Endothelial cell of umbilical vein (primary cell): ENCODE results near the gene CCSER1. TPM values are rescaled to one million over a fixed set of nuclear protein-coding genes. Genes with fewer than 3 reads are reported as not detected.

Experiments
- BruUV-seq: library from RNA; stranded (reverse); fragments of 400-500 nt; replicated peaks from 2 replicates; lab custom pipeline; 2021; lab: Mats Ljungman, UMichigan
- CTCF ChIA-PET: fragments of 300-600, 350-600 bp; sonication (Branson Sonifier 250); formaldehyde crosslinking; loops from one replicate; lab custom pipeline; 2021; ENCODE audit warnings: antibody characterized with exemption, inconsistent platforms; lab: Charles Lee
- POLR2A ChIA-PET: fragments of 300-600, 350-600 bp; sonication (Branson Sonifier 250); formaldehyde crosslinking; loops from one replicate; lab custom pipeline; 2021; ENCODE audit warnings: antibody characterized with exemption, inconsistent platforms; lab: Charles Lee
- DNase-seq: peaks from one replicate; pipeline ENCODE4 v3.0.0-alpha.2; 2011; ENCODE audit warnings: low read depth, low spot score
- FAIRE-seq: peaks from 2 replicates; lab custom pipeline; 2011; peaks lifted over from hg19 to GRCh38; lab: Jason Lieb, UNC
- H2AFZ ChIP-seq: 2 replicates; pipeline ENCODE4 v1.6.0; 2012; ENCODE audit warnings: low read depth, low read length, control low read depth, inconsistent platforms
- H3K27ac ChIP-seq: 2 replicates; pipeline ENCODE4 v1.5.1; 2011; ENCODE audit warnings: low read depth, mild to moderate bottlenecking, control low read depth, low read length, moderate library complexity; ENCODE audit not compliant: insufficient read depth
- H3K27me3 ChIP-seq, 2 experiments: 2 replicates each; pipeline versions ENCODE4 v1.6.0 to v1.6.1; 2011; ENCODE audit warnings: low read length in 2 of 2, mixed read lengths in 1 of 2; ENCODE audit not compliant: control insufficient read depth in 2 of 2, insufficient read depth in 2 of 2
- H3K36me3 ChIP-seq, 2 experiments: 2 replicates in 1 of 2; 3 replicates in 1 of 2; pipeline ENCODE4 v1.5.1; 2011; ENCODE audit warnings: low read length in 2 of 2, mild to moderate bottlenecking in 1 of 2, moderate library complexity in 1 of 2; ENCODE audit not compliant: control insufficient read depth in 2 of 2, insufficient read depth in 2 of 2; ENCODE audit errors: extremely low read depth in 1 of 2
- H3K4me1 ChIP-seq: 3 replicates; pipeline ENCODE4 v1.5.1; 2011; ENCODE audit warnings: mild to moderate bottlenecking, low read length; ENCODE audit not compliant: control insufficient read depth, insufficient read depth; ENCODE audit errors: extremely low read depth
- H3K4me2 ChIP-seq: 2 replicates; pipeline ENCODE4 v1.6.1; 2011; ENCODE audit warnings: low read length, control low read depth, mixed read lengths; ENCODE audit not compliant: insufficient read depth
- H3K4me3 ChIP-seq, 3 experiments: fragments of 200-600 bp in 1 of 3; sonication (generic), shearing (Covaris generic) in 1 of 3; replicated peaks in 1 of 3; 2 replicates each; pipeline ENCODE4 v1.5.1; 2011 to 2016; ENCODE audit warnings: control low read depth in 3 of 3, low read length in 3 of 3, mild to moderate bottlenecking in 2 of 3, inconsistent platforms in 1 of 3, low read depth in 1 of 3, moderate library complexity in 1 of 3; ENCODE audit not compliant: insufficient read depth in 1 of 3
- H3K79me2 ChIP-seq: 2 replicates; pipeline ENCODE4 v1.6.0; 2012; ENCODE audit warnings: low read length, inconsistent platforms; ENCODE audit not compliant: control insufficient read depth, insufficient read depth
- H3K9ac ChIP-seq: replicated peaks from 2 replicates; pipeline ENCODE3; 2011; ENCODE audit warnings: low read length, control low read depth; ENCODE audit not compliant: insufficient read depth; ENCODE audit errors: extremely low read depth
- H3K9me1 ChIP-seq: replicated peaks from 3 replicates; pipeline ENCODE4 v1.6.0; 2011; ENCODE audit warnings: mild to moderate bottlenecking, low read length; ENCODE audit not compliant: control insufficient read depth, insufficient read depth; ENCODE audit errors: extremely low read depth
- H3K9me3 ChIP-seq: replicated peaks from 2 replicates; pipeline ENCODE4 v1.5.1; 2012; ENCODE audit warnings: low read length, inconsistent platforms; ENCODE audit not compliant: control insufficient read depth, insufficient read depth
- H4K20me1 ChIP-seq: replicated peaks from 2 replicates; pipeline ENCODE3; 2011; ENCODE audit warnings: mild to moderate bottlenecking, low read length; ENCODE audit not compliant: control insufficient read depth, insufficient read depth; ENCODE audit errors: extremely low read depth
- FOS ChIP-seq: IDR thresholded peaks from 2 replicates; pipeline ENCODE4 v1.6.1; 2011; ENCODE audit warnings: mild to moderate bottlenecking, low read length, moderate library complexity, borderline replicate concordance; ENCODE audit not compliant: insufficient read depth
- GATA2 ChIP-seq: IDR thresholded peaks from 2 replicates; pipeline ENCODE4 v1.7.0; 2011; ENCODE audit warnings: low read depth, mild to moderate bottlenecking, moderate library complexity, mixed read lengths, low read length; ENCODE audit not compliant: insufficient read length, insufficient read depth
- JUN ChIP-seq: IDR thresholded peaks from 2 replicates; pipeline ENCODE4 v1.6.1; 2011; ENCODE audit warnings: borderline replicate concordance, low read depth; ENCODE audit not compliant: insufficient read length, insufficient read depth
- MAX ChIP-seq: IDR thresholded peaks from 2 replicates; pipeline ENCODE4 v1.6.1; 2011; ENCODE audit not compliant: insufficient read depth, insufficient read length
- MYC ChIP-seq: IDR thresholded peaks from one replicate; pipeline ENCODE4 v1.6.1; 2011; ENCODE audit warnings: mild to moderate bottlenecking, low read depth, low read length
- POLR2A ChIP-seq: IDR thresholded peaks from 2 replicates; pipeline ENCODE4 v1.6.1; 2012; ENCODE audit warnings: low read depth, mild to moderate bottlenecking, control low read depth, low read length
- POLR2AphosphoS5 ChIP-seq: IDR thresholded peaks from 2 replicates; pipeline ENCODE4 v1.6.1; 2012; ENCODE audit warnings: low read depth, mild to moderate bottlenecking, control low read depth, low read length, moderate library complexity; ENCODE audit not compliant: insufficient read depth
- dilution Hi-C: fragments of 300-500 bp; cut with MboI; formaldehyde crosslinking; loops from one replicate; pipeline ENCODE4 v1.15.0; 2019; ENCODE audit warnings: low sequenced_read_pairs; ENCODE audit not compliant: extremely low pct_ligation_motif_present
- intact Hi-C: fragments of 100-400 bp; cut with micrococcal nuclease; formaldehyde crosslinking; loops from one replicate; pipeline ENCODE4 v1.10.0; 2022
- polyA plus RNA-seq, 4 experiments: library from polyadenylated mRNA; depleted of rRNA in 3 of 4; stranded (reverse) in 3 of 4; unstranded in 1 of 4; fragments of >200 nt; gene quantifications; 2 replicates each; pipeline versions ENCODE4 v1.2.1 to v1.2.3, GENCODE V29; 2011 to 2012; ENCODE audit warnings: missing spikeins in 1 of 4
- total RNA-seq: library from RNA; stranded (reverse); gene quantifications from 2 replicates; pipeline ENCODE4 v1.2.3, GENCODE V29; 2021
- TF ChIP-seq, protein P1 (sequence below), 2 donors: IDR thresholded peaks; 1 replicate in 1 of 2; 2 replicates in 1 of 2; pipeline ENCODE4 v1.5.1; 2011; ENCODE audit warnings: low read length in 2 of 2, mild to moderate bottlenecking in 2 of 2, moderate library complexity in 2 of 2, control low read depth in 1 of 2, inconsistent platforms in 1 of 2, low read depth in 1 of 2; ENCODE audit not compliant: insufficient read depth in 1 of 2; ENCODE audit errors: extremely low read depth in 1 of 2

Gene CCSER1
- total and polyA plus RNA-seq, 2 donors (not counting 3 experiments of a cell fraction or from before 2014, with no cell fraction given), result 0.11 to 1.8 TPM

- intact Hi-C loops, result loop anchor here (1.0 to 5.0 kb wide), 8 partner anchors 104 to 1968 kb away; no protein-coding TSS in a partner anchor
- DNase-seq (peak; percentile 80), FAIRE-seq (peak; percentile 72)
- POLR2A ChIA-PET, result no interaction called here
- H3K4me2 ChIP-seq, result no peak overlapping the region
- no peak overlapping the region for H2AFZ ChIP-seq
- no peaks in the 10 kb centered on the region for H4K20me1 ChIP-seq
- no peak for TF ChIP-seq POLR2A
- no peak for TF ChIP-seq GATA2
- no peak for TF ChIP-seq MYC
- no peak for TF ChIP-seq POLR2AphosphoS5
- TF ChIP-seq FOS, result no peak
- TF ChIP-seq, protein P1, sequence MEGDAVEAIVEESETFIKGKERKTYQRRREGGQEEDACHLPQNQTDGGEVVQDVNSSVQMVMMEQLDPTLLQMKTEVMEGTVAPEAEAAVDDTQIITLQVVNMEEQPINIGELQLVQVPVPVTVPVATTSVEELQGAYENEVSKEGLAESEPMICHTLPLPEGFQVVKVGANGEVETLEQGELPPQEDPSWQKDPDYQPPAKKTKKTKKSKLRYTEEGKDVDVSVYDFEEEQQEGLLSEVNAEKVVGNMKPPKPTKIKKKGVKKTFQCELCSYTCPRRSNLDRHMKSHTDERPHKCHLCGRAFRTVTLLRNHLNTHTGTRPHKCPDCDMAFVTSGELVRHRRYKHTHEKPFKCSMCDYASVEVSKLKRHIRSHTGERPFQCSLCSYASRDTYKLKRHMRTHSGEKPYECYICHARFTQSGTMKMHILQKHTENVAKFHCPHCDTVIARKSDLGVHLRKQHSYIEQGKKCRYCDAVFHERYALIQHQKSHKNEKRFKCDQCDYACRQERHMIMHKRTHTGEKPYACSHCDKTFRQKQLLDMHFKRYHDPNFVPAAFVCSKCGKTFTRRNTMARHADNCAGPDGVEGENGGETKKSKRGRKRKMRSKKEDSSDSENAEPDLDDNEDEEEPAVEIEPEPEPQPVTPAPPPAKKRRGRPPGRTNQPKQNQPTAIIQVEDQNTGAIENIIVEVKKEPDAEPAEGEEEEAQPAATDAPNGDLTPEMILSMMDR (IDR thresholded peaks at IDR 0.05; ENCODE audit: extremely low read depth in 1 of 2, insufficient read depth in 1 of 2, low read depth in 1 of 2, low read length in 2 of 2), result peak; percentile 37 to 41
- TF ChIP-seq MAX, result no peak
- no peak for TF ChIP-seq JUN
- CTCF ChIA-PET, result interaction anchor here (0.6 to 3.9 kb wide), 62 partner anchors 9 to 1972 kb away, joined by 3 to 77 read pairs (median 4); no protein-coding TSS in a partner anchor
- H3K9ac ChIP-seq, result no peak overlapping the region
- dilution Hi-C loops, result no loop called here
- no peaks in the 10 kb centered on the region for H3K9me1 ChIP-seq
- H3K27me3 ChIP-seq, result no peaks in the 10 kb centered on the region
- BruUV-seq, result no TSS peak
- H3K9me3 ChIP-seq, result no peaks in the 10 kb centered on the region
- no peaks in the 10 kb centered on the region for H3K36me3 ChIP-seq
- no peaks in the 10 kb centered on the region for H3K4me1 ChIP-seq
- no peaks in the 10 kb centered on the region for H3K79me2 ChIP-seq
- no peak overlapping the region for H3K27ac ChIP-seq
- no peak overlapping the region for H3K4me3 ChIP-seq
Observed at GRCh38 chr4:90419124-90419711, 292.0 kb downstream of the CCSER1 start.
